Measurements from ENCODE around the gene PNCK. TPM values are rescaled to one million over a fixed set of nuclear protein-coding genes. Genes with fewer than 3 reads are reported as not detected.
"Not testable (repeated sequence)": the region's sequence is repeated elsewhere in the genome, so short reads cannot be mapped to it uniquely, and the experiment has no call there.

Gene PNCK
- total RNA-seq = not detected

GRCh38 chrX:153673428-153674218, at the start of gene PNCK:
PNCK (minus strand) TSS chrX:153673813; CDS start chrX:153673076, 737 bp downstream.
- Mint-ChIP-seq H3K27me3 (peaks cover 17 to 20% of the 10 kb centered on the region in 2 donors), H3K27ac (no peak within 1 kb of the TSS), H3K4me3 (no peak within 1 kb of the TSS), H3K4me1 (ENCODE audit: low read depth in 2 of 2) (peaks cover 0 to 7% of the 10 kb centered on the region in 2 donors), H3K9me3 (no peaks in the 10 kb centered on the region), H3K36me3 (no peaks in the 10 kb centered on the region)
- ATAC-seq (no peak), DNase-seq (ENCODE audit: low spot score) (peak; percentile 50)

GRCh38 chrX:153722704-153723350, 49.2 kb upstream of the PNCK start:
- no peaks in the 10 kb centered on the region for H3K36me3 Mint-ChIP-seq
- DNase-seq (ENCODE audit: low spot score) (no peak), ATAC-seq (no peak)
- no peaks in the 10 kb centered on the region for H3K9me3 Mint-ChIP-seq
- H3K27me3 Mint-ChIP-seq = no peaks in the 10 kb centered on the region
- peaks cover 10 to 19% of the 10 kb centered on the region in 2 donors for H3K4me1 Mint-ChIP-seq (ENCODE audit: low read depth in 2 of 2)
- peak overlapping the region; percentile 84 for H3K4me3 Mint-ChIP-seq
- peak overlapping the region; percentile 53 to 67 for H3K27ac Mint-ChIP-seq

GRCh38 chrX:153719701-153720100, 46.1 kb upstream of the PNCK start:
- H3K36me3 Mint-ChIP-seq = no peaks in the 10 kb centered on the region
- ATAC-seq = no peak

GRCh38 chrX:153719238-153719637, 45.6 kb upstream of the PNCK start:
- no peaks in the 10 kb centered on the region for H3K36me3 Mint-ChIP-seq
- no peak for ATAC-seq
- peaks cover 9 to 10% of the 10 kb centered on the region in 2 donors for H3K4me1 Mint-ChIP-seq (ENCODE audit: low read depth in 2 of 2)
- H3K4me3 Mint-ChIP-seq = no peak overlapping the region
- H3K27me3 Mint-ChIP-seq = peaks cover 0 to 1% of the 10 kb centered on the region in 2 donors
- DNase-seq (ENCODE audit: low spot score) = no peak
- H3K27ac Mint-ChIP-seq = no peak overlapping the region
- H3K9me3 Mint-ChIP-seq = no peaks in the 10 kb centered on the region

More at GRCh38 chrX:153719701-153720100, 46.1 kb upstream of the PNCK start:
- DNase-seq (ENCODE audit: low spot score) = no peak
- Mint-ChIP-seq H3K27me3 (no peaks in the 10 kb centered on the region), H3K4me3 (no peak overlapping the region), H3K27ac (no peak overlapping the region), H3K4me1 (ENCODE audit: low read depth in 2 of 2) (peaks cover 9 to 10% of the 10 kb centered on the region in 2 donors), H3K9me3 (no peaks in the 10 kb centered on the region)

GRCh38 chrX:153717445-153717844, 43.8 kb upstream of the PNCK start:
- Mint-ChIP-seq H3K4me3 (no peak overlapping the region), H3K27ac (no peak overlapping the region), H3K27me3 (peaks cover 0 to 3% of the 10 kb centered on the region in 2 donors), H3K9me3 (no peaks in the 10 kb centered on the region), H3K4me1 (ENCODE audit: low read depth in 2 of 2) (peaks cover 6% of the 10 kb centered on the region in 2 donors), H3K36me3 (no peaks in the 10 kb centered on the region)
- ATAC-seq = no peak
- no peak for DNase-seq (ENCODE audit: low spot score)

- DNase-seq (ENCODE audit: low spot score) (no peak), ATAC-seq (no peak)
- H3K27ac Mint-ChIP-seq = no peak overlapping the region
- no peaks in the 10 kb centered on the region for H3K9me3 Mint-ChIP-seq
- H3K27me3 Mint-ChIP-seq = peaks cover 0 to 3% of the 10 kb centered on the region in 2 donors
- no peak overlapping the region for H3K4me3 Mint-ChIP-seq
- no peaks in the 10 kb centered on the region for H3K36me3 Mint-ChIP-seq
- no peaks in the 10 kb centered on the region for H3K4me1 Mint-ChIP-seq (ENCODE audit: low read depth in 2 of 2)
These were observed 40.6 kb upstream of the PNCK start for GRCh38 chrX:153714256-153714655.

- H3K36me3 Mint-ChIP-seq = no peaks in the 10 kb centered on the region
- peak overlapping the region in 1 of 2 donors; percentile 57 for H3K27ac Mint-ChIP-seq
- no peak for DNase-seq (ENCODE audit: low spot score)
- peaks cover 0 to 3% of the 10 kb centered on the region in 2 donors for H3K27me3 Mint-ChIP-seq
- no peaks in the 10 kb centered on the region for H3K9me3 Mint-ChIP-seq
- no peak for ATAC-seq
- no peak overlapping the region for H3K4me3 Mint-ChIP-seq
- H3K4me1 Mint-ChIP-seq (ENCODE audit: low read depth in 2 of 2) = peaks cover 0 to 4% of the 10 kb centered on the region in 2 donors
These were observed 36.4 kb upstream of the PNCK start for GRCh38 chrX:153709726-153710674.

- no peak overlapping the region for H3K27ac Mint-ChIP-seq
- DNase-seq (ENCODE audit: low spot score) (no peak), ATAC-seq (peak in 1 of 2 donors; percentile 27)
- no peaks in the 10 kb centered on the region for H3K27me3 Mint-ChIP-seq
- H3K4me1 Mint-ChIP-seq (ENCODE audit: low read depth in 2 of 2) = peaks cover 0 to 4% of the 10 kb centered on the region in 2 donors
- H3K36me3 Mint-ChIP-seq = no peaks in the 10 kb centered on the region
- no peak overlapping the region for H3K4me3 Mint-ChIP-seq
- no peaks in the 10 kb centered on the region for H3K9me3 Mint-ChIP-seq
These were observed 34.8 kb upstream of the PNCK start for GRCh38 chrX:153708415-153708814.

- H3K27ac Mint-ChIP-seq = no peak overlapping the region
- DNase-seq (ENCODE audit: low spot score) (no peak), ATAC-seq (no peak)
- H3K9me3 Mint-ChIP-seq = no peaks in the 10 kb centered on the region
- H3K4me3 Mint-ChIP-seq = no peak overlapping the region
- H3K27me3 Mint-ChIP-seq = no peaks in the 10 kb centered on the region
- no peaks in the 10 kb centered on the region for H3K36me3 Mint-ChIP-seq
- peaks cover 0 to 4% of the 10 kb centered on the region in 2 donors for H3K4me1 Mint-ChIP-seq (ENCODE audit: low read depth in 2 of 2)
These were observed 33.8 kb upstream of the PNCK start for GRCh38 chrX:153707406-153707805.

- no peaks in the 10 kb centered on the region for H3K27me3 Mint-ChIP-seq
- H3K4me1 Mint-ChIP-seq (ENCODE audit: low read depth in 2 of 2) = peaks cover 0 to 4% of the 10 kb centered on the region in 2 donors
- ATAC-seq (no peak), DNase-seq (ENCODE audit: low spot score) (no peak)
- H3K36me3 Mint-ChIP-seq = no peaks in the 10 kb centered on the region
- H3K4me3 Mint-ChIP-seq = no peak overlapping the region
- no peak overlapping the region for H3K27ac Mint-ChIP-seq
- no peaks in the 10 kb centered on the region for H3K9me3 Mint-ChIP-seq
These were observed 33.2 kb upstream of the PNCK start for GRCh38 chrX:153706799-153707198.

- ATAC-seq; DNase-seq (ENCODE audit: low spot score); H3K36me3 Mint-ChIP-seq; H3K27ac Mint-ChIP-seq; H3K4me3 Mint-ChIP-seq; H3K9me3 Mint-ChIP-seq; H3K27me3 Mint-ChIP-seq; H3K4me1 Mint-ChIP-seq (ENCODE audit: low read depth in 2 of 2): not testable (repeated sequence)
These were observed 31.9 kb upstream of the PNCK start for GRCh38 chrX:153705403-153706060.

GRCh38 chrX:153704631-153705402, 31.2 kb upstream of the PNCK start:
- not testable (repeated sequence) for DNase-seq (ENCODE audit: low spot score); H3K9me3 Mint-ChIP-seq; H3K27ac Mint-ChIP-seq; H3K4me3 Mint-ChIP-seq; ATAC-seq; H3K4me1 Mint-ChIP-seq (ENCODE audit: low read depth in 2 of 2); H3K36me3 Mint-ChIP-seq; H3K27me3 Mint-ChIP-seq

Data from natural killer cell treated with Interleukin-12 subunit alpha and Interleukin-12 subunit beta and Interleukin-15 and Interleukin-18, amount 100 ng/mL, for 72 hours (primary cell).